Placental epithelial cell (primary cell): ENCODE data around the gene ENTPD5. TPM values are rescaled to one million over a fixed set of nuclear protein-coding genes. Genes with fewer than 3 reads are reported as not detected.

Experiments used
- small RNA-seq: library from RNA; depleted of rRNA; stranded (forward); fragments of <200 nt; gene quantifications from one replicate; pipeline ENCODE3, GENCODE V24; 2012
- total RNA-seq: library from RNA; depleted of rRNA; stranded (reverse); fragments of >200 nt; gene quantifications from 2 replicates; pipeline ENCODE4 v1.2.3, GENCODE V29; 2012

The ENTPD5 gene
- 10.6 and 11.0 TPM in 2 replicates for total RNA-seq

GRCh38 chr14:74018586-74019407 is at the start of gene ENTPD5, which contains the start of gene BBOF1:
Gene ENTPD5 (minus strand): TSS chr14:74019288. CDS start chr14:73988102, 31,186 bp downstream.
Gene BBOF1 (plus strand): TSS chr14:74019349. CDS start chr14:74019479, 130 bp downstream.

GRCh38 chr14:73949752-73950734 is 69.0 kb downstream of the ENTPD5 start, which contains the start of the genes COQ6 and FAM161B:
Gene COQ6 (plus strand): TSS chr14:73950302. CDS start chr14:73950333, 31 bp downstream.
Gene FAM161B (minus strand): TSS chr14:73950094. CDS start chr14:73950026, 68 bp downstream.

Small RNAs within 50 kb of the gene (small RNA-seq; reads per million reads assigned to genes)
- not detected for gene AC005480.2

Other genes starting within 250 kb of the ENTPD5 start
- 3.1 and 3.5 TPM in 2 replicates for gene PTGR2, start 167.5 kb downstream of the ENTPD5 start, total RNA-seq
- gene ZNF410, start 132.4 kb downstream of the ENTPD5 start, total RNA-seq: 67.9 and 73.7 TPM in 2 replicates
- 4.6 and 6.3 TPM in 2 replicates for gene FAM161B, start 69.2 kb downstream of the ENTPD5 start, total RNA-seq
- 13.7 and 19.3 TPM in 2 replicates for gene COQ6, start 69.0 kb downstream of the ENTPD5 start, total RNA-seq
- 7.6 and 10.6 TPM in 2 replicates for gene BBOF1, start 61 bp upstream of the ENTPD5 start, total RNA-seq
- 16.5 and 17.7 TPM in 2 replicates for gene ALDH6A1, start 65.2 kb upstream of the ENTPD5 start, total RNA-seq
- 2.8 and 5.9 TPM in 2 replicates for gene LIN52, start 65.7 kb upstream of the ENTPD5 start, total RNA-seq
- gene VSX2, start 220.2 kb upstream of the ENTPD5 start, total RNA-seq: not detected in 2 replicates